GM10248 (cell line): ENCODE data around the gene IL4R.

Experiments
- CTCF ChIA-PET: fragments of 300-600 bp; sonication (Branson Sonifier 250); formaldehyde crosslinking; extraction: SDS; loops from one replicate; lab custom pipeline; 2021; ENCODE audit warnings: antibody characterized with exemption; lab: Yijun Ruan, JAX
- POLR2A ChIA-PET: fragments of 350-650 bp; sonication (Branson Sonifier 250); formaldehyde crosslinking; extraction: SDS; loops from one replicate; lab custom pipeline; 2020; ENCODE audit warnings: antibody characterized with exemption; lab: Yijun Ruan, JAX
- DNase-seq: peaks from one replicate; pipeline ENCODE4 v3.0.0; 2012; ENCODE audit errors: extremely low spot score
- CTCF ChIP-seq: IDR thresholded peaks from 2 replicates; pipeline ENCODE4 v1.5.1; 2012; ENCODE audit warnings: mild to moderate bottlenecking, low read depth; ENCODE audit errors: extremely low read depth, missing control alignments, control extremely low read depth

The IL4R gene

GRCh38 chr16:27362570-27363245 lies 48.9 kb downstream of the IL4R start:
- no peak for TF ChIP-seq CTCF
- CTCF ChIA-PET, result interaction anchor here (0.9 to 3.9 kb wide), 3 partner anchors 10 to 127 kb away, joined by 3 to 15 read pairs (median 5); no protein-coding TSS in a partner anchor
- POLR2A ChIA-PET, result no interaction called here
- no peak for DNase-seq

- no peak for TF ChIP-seq CTCF
- DNase-seq, result no peak
- POLR2A ChIA-PET, result no interaction called here
- CTCF ChIA-PET, result interaction anchor here (0.9 to 3.9 kb wide), 2 partner anchors 13 to 128 kb away, joined by 3 to 15 read pairs; no protein-coding TSS in a partner anchor
These were observed 49.5 kb downstream of the IL4R start for GRCh38 chr16:27363246-27363632.

- ChIA-PET POLR2A (no interaction called here), CTCF (interaction anchor here (3.9 kb wide), 1 partner anchor 129 kb away, joined by 15 read pairs; no protein-coding TSS in a partner anchor)
- DNase-seq, result no peak
- no peak for TF ChIP-seq CTCF
These were observed 50.0 kb downstream of the IL4R start for GRCh38 chr16:27363797-27364196.

- TF ChIP-seq CTCF, result no peak
- POLR2A ChIA-PET, result no interaction called here
- no peak for DNase-seq
- CTCF ChIA-PET, result interaction anchor here (1.1 to 10.7 kb wide), 5 partner anchors 12 to 185 kb away, joined by 3 to 87 read pairs (median 29); no protein-coding TSS in a partner anchor
These were observed 50.8 kb downstream of the IL4R start for GRCh38 chr16:27364493-27365141.

- CTCF ChIA-PET, result interaction anchor here (0.8 to 10.7 kb wide), 10 partner anchors 10 to 213 kb away, joined by 3 to 87 read pairs (median 3); no protein-coding TSS in a partner anchor
- POLR2A ChIA-PET, result interaction anchor here (0.7 kb wide), 1 partner anchor 138 kb away, joined by 3 read pairs; no protein-coding TSS in a partner anchor
- no peak for DNase-seq
- no peak for TF ChIP-seq CTCF
These were observed 51.6 kb downstream of the IL4R start for GRCh38 chr16:27365142-27366089.
